Islet precursor cell (in vitro differentiated cells): ENCODE data around the gene HYAL1.
A peak's percentile ranks its signal among the peaks of the same experiment; 100 is the strongest.

ENCODE experiments used
- DNase-seq: peaks from one replicate; pipeline ENCODE4 v3.0.0-alpha.2; 2018

The HYAL1 gene, protein sequence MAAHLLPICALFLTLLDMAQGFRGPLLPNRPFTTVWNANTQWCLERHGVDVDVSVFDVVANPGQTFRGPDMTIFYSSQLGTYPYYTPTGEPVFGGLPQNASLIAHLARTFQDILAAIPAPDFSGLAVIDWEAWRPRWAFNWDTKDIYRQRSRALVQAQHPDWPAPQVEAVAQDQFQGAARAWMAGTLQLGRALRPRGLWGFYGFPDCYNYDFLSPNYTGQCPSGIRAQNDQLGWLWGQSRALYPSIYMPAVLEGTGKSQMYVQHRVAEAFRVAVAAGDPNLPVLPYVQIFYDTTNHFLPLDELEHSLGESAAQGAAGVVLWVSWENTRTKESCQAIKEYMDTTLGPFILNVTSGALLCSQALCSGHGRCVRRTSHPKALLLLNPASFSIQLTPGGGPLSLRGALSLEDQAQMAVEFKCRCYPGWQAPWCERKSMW

GRCh38 chr3:50303013-50303815 is at the start of gene HYAL1:
Gene HYAL1, minus strand, starts transcription at chr3:50303574. Its CDS starts 618 bp downstream, at chr3:50302956.
- peak; percentile 71 for DNase-seq

- no peak for DNase-seq
Measured at GRCh38 chr3:50352781-50353180, 49.4 kb upstream of the HYAL1 start.

DNA sequence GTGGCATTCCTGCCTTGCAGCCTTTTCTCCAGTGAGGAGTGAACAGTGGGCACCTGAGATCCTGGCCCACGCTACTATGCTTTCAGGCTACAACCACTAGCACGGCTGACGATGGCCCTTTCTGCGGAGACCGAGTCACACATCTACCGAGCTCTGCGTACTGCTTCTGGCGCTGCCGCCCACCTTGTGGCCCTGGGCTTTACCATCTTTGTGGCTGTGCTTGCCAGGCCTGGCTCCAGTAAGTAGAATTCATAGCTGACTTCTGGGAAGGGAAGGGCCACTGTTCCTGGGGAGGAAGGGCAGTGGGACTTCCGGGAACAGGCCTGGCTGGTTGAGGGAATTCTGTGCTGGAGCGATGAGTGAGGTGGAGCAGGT is 47.9 kb upstream of the HYAL1 start:
- no peak for DNase-seq

GRCh38 chr3:50350527-50351322 is 47.4 kb upstream of the HYAL1 start, which contains the start of the genes CYB561D2 and NPRL2:
Gene CYB561D2, plus strand, starts transcription at chr3:50350862. Its CDS starts 572 bp downstream, at chr3:50351434.
Gene NPRL2, minus strand, starts transcription at chr3:50350775. Its CDS starts 123 bp downstream, at chr3:50350652.
- peak; percentile 98 for DNase-seq

- DNase-seq: no peak
Measured at GRCh38 chr3:50350213-50350526, 46.8 kb upstream of the HYAL1 start.

DNA sequence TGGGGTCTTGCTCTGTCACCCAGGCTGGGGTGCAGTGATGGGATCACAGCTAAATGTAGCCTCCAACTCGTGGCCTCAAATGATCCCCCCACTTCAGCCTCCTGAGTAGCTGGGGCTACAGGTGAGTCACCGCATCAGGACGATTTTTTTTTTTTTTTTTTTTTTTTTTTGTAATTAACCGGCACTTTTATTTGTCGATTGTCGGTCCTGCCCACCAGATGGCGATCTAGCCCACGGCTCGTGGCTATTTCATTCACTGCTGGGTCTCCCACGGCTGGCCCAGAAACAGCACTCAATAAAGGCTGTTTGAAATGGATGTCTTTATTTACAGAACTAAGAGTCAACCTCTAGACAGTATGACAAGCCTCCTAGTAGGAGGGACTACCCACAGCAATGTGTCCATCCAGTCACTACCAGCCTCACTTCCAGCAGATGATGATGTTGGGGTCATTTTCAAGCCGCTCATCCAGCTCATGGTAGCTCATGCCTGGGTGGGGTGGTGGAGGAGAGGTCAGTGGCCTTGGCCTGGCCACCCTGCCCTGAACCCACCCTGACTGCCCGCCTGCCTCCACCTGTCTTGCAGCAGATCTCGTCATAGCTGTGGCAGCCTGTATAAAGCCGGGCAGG is 43.9 kb upstream of the HYAL1 start:
- DNase-seq: peak; percentile 82

DNA sequence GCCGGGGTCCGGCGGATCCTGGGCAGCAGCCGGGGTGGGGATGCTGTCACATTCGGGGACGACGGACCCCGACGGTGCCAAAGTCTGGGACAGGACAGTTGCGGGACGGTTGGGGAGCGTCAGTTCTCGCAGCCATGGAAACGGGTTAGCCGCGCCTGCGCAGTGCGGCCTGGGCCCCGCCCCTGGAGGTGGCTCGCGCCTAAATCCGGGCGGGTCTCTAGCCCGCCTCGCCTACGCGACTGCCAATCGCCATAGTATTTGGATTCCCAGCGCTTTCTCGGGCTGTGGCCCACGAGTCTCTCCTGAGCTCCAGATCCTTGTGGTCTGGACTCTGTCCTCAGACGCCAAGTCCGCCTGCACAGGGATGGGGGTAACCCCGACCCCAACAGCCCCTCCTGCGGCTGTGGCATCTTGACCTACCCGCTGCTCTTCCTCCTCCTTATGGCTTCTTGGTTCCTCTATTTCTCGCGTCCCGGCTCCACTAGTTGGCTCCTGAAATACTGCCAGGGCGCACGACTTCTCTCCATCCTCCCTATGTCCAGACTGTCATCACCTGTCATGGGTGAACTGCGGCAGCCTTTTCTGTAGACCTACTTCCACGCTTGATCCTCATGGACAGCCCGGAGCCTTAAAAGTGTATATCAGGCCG is 42.3 kb upstream of the HYAL1 start, which contains the start of gene ZMYND10:
ZMYND10 (minus strand) TSS at position 147 of the 649 bp plus-strand sequence. CDS start 153 bp downstream, outside the sequence.
- DNase-seq: peak; percentile 79

GRCh38 chr3:50345008-50345407 is 41.6 kb upstream of the HYAL1 start:
- no peak for DNase-seq

DNA sequence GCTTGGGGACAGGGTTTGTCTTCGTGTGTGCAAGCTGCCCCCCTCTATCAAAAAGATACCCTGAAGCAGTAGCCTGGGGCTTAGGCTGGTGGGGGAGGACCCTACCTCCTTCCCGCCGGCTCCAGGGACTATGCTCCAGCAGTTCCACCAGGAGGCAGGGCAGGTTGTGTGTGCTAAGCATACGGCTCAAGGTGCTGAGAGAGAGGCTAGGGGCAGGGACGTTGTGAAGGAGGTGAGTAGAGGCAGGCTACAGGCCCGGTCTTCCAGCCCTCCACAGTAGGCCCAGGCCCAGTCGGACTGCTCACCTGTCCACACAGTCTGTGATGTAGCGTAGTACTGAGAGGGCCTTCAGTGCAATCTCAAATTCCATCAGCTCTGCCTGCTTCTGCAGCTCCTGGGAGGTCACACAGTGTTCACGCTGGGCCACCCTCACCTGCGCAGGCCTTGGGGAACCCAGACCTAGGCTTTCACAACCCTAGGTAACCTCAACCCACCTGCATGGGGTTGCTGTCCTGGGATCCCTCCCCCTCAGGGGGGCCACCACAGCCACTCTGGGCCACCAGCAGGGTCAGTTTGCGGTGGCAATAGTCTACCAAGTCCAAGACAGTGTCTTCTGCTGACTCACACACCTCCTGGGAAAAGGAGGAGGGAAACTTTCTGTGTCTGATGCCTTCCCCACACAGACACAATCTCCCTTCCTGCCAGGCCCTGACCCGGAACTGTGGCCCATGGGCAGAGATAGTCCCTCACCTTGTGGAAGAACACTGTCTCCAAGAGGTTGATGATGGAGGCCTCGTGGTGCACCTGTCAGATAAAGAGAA is 39.6 kb upstream of the HYAL1 start:
- DNase-seq: no peak

DNA sequence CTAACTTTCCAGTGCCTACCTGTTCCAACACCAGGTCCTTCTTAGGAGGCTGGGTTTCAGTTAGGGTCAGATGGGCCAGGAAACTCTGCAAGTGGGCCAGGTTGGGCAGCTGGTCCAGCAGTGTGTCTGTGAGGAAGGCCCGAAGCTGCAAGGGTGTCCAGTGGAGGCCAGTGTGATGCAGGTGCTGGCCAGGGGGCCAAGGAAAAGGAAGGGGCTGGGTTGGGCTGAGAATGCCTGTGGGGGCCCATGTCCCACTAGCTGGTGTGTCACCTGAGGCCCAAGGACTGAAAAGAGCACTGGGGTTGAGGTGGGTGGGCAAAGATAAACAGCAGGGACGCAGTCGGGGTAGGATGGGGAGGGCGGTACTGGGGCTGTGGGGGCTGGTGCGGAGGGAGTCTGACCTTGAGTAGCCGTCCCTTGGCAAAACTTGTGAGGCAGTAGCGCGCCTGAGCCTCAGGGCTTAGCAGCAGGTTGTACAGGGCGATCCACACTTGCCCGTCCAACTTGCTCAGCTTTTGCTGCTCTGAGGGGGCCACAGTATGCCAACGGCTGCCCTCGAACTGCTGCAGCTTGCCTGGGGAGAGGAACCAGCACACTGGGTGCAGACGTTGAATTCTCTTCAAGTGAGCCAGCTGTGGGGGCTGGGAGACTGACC is 38.7 kb upstream of the HYAL1 start:
- DNase-seq: no peak

DNA sequence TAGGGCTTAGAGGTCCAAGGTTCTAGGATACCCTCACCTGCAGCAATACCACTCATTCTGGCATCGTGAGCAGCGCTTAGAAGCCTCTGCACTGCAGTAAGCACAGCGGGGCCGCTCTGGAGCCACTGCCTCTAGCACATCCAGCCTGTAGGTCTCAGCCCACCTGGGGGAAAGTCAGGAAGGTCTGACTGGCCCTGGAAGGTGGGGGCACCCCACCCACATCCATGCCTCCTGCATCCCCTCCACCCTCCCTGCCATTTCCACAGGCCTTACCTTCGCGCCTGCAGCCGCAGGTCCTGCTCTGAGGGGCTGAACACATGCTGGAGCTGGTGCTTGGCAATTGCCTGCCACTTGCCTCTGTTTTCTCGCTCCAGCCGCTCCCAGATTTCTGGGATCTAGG is 38.2 kb upstream of the HYAL1 start:
- no peak for DNase-seq

DNA sequence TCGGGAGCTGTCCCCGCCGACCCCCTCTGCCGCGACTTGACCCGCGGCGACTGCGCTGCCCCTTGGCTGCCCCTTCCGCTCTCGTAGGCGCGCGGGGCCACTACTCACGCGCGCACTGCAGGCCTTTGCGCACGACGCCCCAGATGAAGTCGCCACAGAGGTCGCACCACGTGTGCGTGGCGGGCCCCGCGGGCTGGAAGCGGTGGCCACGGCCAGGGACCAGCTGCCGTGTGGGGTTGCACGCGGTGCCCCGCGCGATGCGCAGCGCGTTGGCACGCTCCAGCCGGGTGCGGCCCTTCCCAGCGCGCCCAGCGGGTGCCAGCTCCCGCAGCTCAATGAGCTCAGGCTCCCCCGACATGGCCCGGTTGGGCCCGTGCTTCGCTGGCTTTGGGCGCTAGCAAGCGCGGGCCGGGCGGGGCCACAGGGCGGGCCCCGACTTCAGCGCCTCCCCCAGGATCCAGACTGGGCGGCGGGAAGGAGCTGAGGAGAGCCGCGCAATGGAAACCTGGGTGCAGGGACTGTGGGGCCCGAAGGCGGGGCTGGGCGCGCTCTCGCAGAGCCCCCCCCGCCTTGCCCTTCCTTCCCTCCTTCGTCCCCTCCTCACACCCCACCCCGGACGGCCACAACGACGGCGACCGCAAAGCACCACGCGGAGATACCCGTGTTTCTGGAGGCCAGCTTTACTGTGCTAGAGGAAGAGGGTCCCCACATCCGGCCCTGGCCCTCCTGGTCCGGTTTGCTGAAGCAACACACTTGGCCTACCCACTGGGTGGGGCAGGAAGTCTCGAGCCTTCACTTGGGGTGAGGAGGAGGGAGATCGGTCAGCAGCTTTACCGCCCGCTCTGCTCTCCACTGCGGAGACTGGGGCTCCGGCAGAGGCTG is 37.3 kb upstream of the HYAL1 start, which contains the start of gene RASSF1:
RASSF1 (minus strand) TSS at position 389 of the 882 bp plus-strand sequence; CDS start at position 358, 31 bp downstream.
- DNase-seq: no peak

GRCh38 chr3:50340147-50340447 is 36.7 kb upstream of the HYAL1 start:
- DNase-seq: no peak

- no peak for DNase-seq
Measured at GRCh38 chr3:50339485-50340146, 36.2 kb upstream of the HYAL1 start.

DNA sequence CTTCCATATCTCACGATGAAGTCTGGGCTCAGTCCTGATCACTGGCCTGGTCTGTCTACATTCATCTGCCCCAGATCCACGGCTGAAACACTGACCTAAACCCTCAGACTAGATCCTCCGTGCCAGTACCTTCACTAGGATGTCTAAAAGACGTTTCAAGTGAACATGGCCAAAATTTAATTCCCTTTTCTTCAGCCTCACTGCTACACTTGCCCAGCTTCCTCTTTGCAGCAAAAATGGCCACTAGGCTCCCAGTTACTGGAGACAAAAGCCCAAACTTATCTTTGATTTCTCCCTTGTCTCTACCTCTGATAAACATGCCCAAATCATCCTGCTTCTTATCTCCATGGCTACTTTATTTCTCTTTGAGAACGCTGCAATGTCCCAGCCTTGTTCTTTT is 35.6 kb upstream of the HYAL1 start:
- no peak for DNase-seq

DNA sequence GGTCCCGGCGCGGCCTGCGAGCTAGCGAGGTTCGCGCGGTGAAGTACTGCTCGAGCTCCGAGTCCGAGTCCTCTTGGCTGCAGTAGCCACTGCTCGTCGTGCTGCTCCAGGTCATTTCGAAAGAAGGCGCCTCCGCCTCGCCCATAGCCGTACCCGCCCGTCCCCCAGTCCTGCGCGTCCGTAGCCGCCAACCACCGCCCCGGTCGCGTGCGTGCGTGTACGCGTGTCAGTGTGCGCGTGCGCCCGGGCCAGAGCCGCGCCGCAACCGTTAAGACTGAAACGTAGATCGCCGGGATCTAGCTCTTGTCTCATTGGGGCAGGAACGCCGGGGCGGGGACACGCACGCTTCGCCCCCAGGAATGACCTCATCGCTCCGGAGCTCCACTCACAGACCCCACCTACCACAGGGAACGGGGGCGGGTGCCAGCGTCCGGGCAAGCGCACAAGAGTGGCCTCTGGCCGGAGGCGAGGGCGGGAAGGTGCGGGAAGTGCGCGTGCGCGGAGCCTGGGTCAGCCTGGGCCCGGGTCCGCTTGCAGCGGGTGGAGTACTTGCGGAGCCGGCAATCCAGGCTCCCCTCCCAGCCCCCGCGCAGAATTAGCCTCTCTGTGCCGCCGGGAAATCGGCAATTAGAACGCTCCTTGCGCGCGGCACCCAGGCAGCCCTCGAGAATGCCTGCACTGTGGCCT is 33.9 kb upstream of the HYAL1 start:
- peak; percentile 100 for DNase-seq

- no peak for DNase-seq
Measured at GRCh38 chr3:50336452-50337174, 33.2 kb upstream of the HYAL1 start.
